Dedifferentiated amniotic fluid mesenchymal stem cell (primary cell): ENCODE data around the gene NUP210L.

Experiments used
- DNase-seq: peaks from one replicate; pipeline ENCODE4 v3.0.0-alpha.2; 2016; ENCODE audit errors: extremely low spot score

Gene NUP210L

GRCh38 chr1:153944005-153944826 lies 210.7 kb downstream of the NUP210L start:
- no peak for DNase-seq

GRCh38 chr1:153942766-153943549 lies 211.9 kb downstream of the NUP210L start:
- DNase-seq, result no peak
